Pons (tissue), 1 donor: ENCODE measurements around the gene FCRL2.
A peak's percentile ranks its signal among the peaks of the same experiment; 100 is the strongest.

Experiments used
- DNase-seq: peaks from one replicate; pipeline ENCODE4 v3.0.0-alpha.2; 2016; ENCODE audit warnings: low spot score

FCRL2 gene

GRCh38 chr1:157776971-157777391 lies at the start of gene FCRL2:
Gene FCRL2, minus strand, starts transcription at chr1:157777132. Its CDS starts 59 bp downstream, at chr1:157777073.
- no peak for DNase-seq

- no peak for DNase-seq
These were observed 43.4 kb upstream of the FCRL2 start for GRCh38 chr1:157820299-157820698.

- DNase-seq: peak; percentile 32
These were observed 43.0 kb upstream of the FCRL2 start, which contains the start of gene FCRL1 for GRCh38 chr1:157819896-157820295. Gene FCRL1, minus strand, starts transcription at chr1:157820120. Its CDS starts 83 bp downstream, at chr1:157820037.

- DNase-seq: no peak
These were observed 42.3 kb upstream of the FCRL2 start for GRCh38 chr1:157819215-157819614.

GRCh38 chr1:157813269-157813668 lies 36.3 kb upstream of the FCRL2 start:
- DNase-seq: no peak

GRCh38 chr1:157806431-157807149 lies 29.7 kb upstream of the FCRL2 start:
- DNase-seq: no peak

GRCh38 chr1:157803851-157804250 lies 26.9 kb upstream of the FCRL2 start:
- DNase-seq: peak; percentile 19

- no peak for DNase-seq
These were observed 23.1 kb upstream of the FCRL2 start for GRCh38 chr1:157799996-157800395.

GRCh38 chr1:157798211-157798610 lies 21.3 kb upstream of the FCRL2 start:
- DNase-seq: no peak

GRCh38 chr1:157785248-157785647 lies 8.3 kb upstream of the FCRL2 start:
- DNase-seq: no peak

- no peak for DNase-seq
These were observed 7.9 kb upstream of the FCRL2 start for GRCh38 chr1:157784801-157785200.

- DNase-seq: peak; percentile 8
These were observed 6.0 kb upstream of the FCRL2 start for GRCh38 chr1:157782931-157783330.

- no peak for DNase-seq
These were observed 4.1 kb upstream of the FCRL2 start for GRCh38 chr1:157781048-157781447.

- no peak for DNase-seq
These were observed 1.6 kb downstream of the FCRL2 start for GRCh38 chr1:157775101-157775870.

- DNase-seq: no peak
These were observed 2.5 kb downstream of the FCRL2 start for GRCh38 chr1:157774412-157774811.

- no peak for DNase-seq
These were observed 3.2 kb downstream of the FCRL2 start for GRCh38 chr1:157773493-157774350.

- peak; percentile 6 for DNase-seq
These were observed 5.1 kb downstream of the FCRL2 start for GRCh38 chr1:157771661-157772425.

- no peak for DNase-seq
These were observed 6.4 kb downstream of the FCRL2 start for GRCh38 chr1:157770442-157771043.

- no peak for DNase-seq
These were observed 10.1 kb downstream of the FCRL2 start for GRCh38 chr1:157766792-157767191.

- no peak for DNase-seq
These were observed 18.9 kb downstream of the FCRL2 start for GRCh38 chr1:157758018-157758417.

- DNase-seq: no peak
These were observed 23.3 kb downstream of the FCRL2 start for GRCh38 chr1:157753611-157754010.
